ENCODE data around the gene LCLAT1. TPM values are rescaled to one million over a fixed set of nuclear protein-coding genes. Genes with fewer than 3 reads are reported as not detected.

The LCLAT1 gene
- total and polyA plus RNA-seq, 4 donors = 2.3 to 22.3 (median 9.4) TPM

DNA sequence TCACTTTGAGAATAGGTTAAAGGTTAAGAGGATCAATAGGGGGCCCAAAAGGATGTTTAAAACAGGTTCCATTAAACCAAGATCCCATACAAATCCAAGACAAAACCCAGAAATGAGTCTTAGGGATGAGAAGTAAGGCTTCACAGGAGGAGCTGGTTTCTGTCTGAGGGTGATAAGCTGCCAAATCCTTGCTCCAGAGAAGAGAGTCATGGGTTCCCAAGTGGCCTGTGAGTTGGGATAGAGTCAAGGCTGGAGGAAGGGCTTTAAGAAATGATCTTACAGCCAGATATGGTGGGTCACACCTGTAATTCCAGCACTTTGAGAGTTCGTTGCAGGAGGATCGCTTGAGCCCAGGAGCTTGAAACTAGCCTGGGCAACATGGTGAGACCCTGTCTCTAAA, 40.2 kb upstream of the LCLAT1 start:
- DNase-seq (no peak), ATAC-seq (ENCODE audit: low FRiP score) (no peak)
- Histone ChIP-seq H3K4me1 (ENCODE audit: control insufficient read depth in 1 of 2, insufficient read depth in 2 of 2, low read length in 2 of 2) (peaks cover 3 to 13% of the 10 kb centered on the region in 2 donors), H3K4me3 (ENCODE audit: low read length in 2 of 2) (no peak overlapping the region), H3K27me3 (ENCODE audit: control insufficient read depth in 1 of 2, insufficient read depth in 2 of 2, low read length in 1 of 2) (no peaks in the 10 kb centered on the region), H3K36me3 (ENCODE audit: control insufficient read depth in 1 of 2, insufficient read depth in 2 of 2, low read length in 1 of 2) (no peaks in the 10 kb centered on the region), H3K9me3 (ENCODE audit: control insufficient read depth, low read length) (no peaks in the 10 kb centered on the region), H3K27ac (ENCODE audit: low read depth in 1 of 2, low read length in 2 of 2) (no peak overlapping the region)
- 98 to 100% methylated on average over 2 of the region's 2 CpGs for WGBS, 2 donors
- intact Hi-C loops (cut with DNase I) = loop anchor here (5.0 kb wide), 1 partner anchor 35 kb away; no protein-coding TSS in a partner anchor

DNA sequence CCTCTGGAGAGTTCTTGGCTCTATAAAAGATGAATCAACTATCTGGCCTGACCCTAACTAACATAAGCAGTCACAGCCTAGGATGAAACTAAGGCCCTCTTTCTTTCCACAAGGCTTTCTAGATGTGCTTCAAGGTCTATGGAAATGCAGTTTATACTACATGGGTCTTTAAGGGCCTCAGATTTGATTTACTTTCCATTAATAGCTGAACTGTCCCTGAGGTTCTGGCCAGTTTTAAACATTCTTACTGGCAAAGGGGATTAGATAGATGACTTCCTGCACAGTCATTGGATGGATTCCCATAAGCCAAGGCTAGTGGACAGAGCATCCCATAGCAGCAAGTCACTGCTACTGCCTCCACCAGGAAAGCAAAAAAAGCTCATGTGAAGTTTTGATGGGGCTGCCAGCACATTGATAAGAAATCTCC, 38.1 kb upstream of the LCLAT1 start:
- Histone ChIP-seq H3K27ac (ENCODE audit: low read depth in 1 of 2, low read length in 2 of 2) (peak overlapping the region; percentile 47 to 87), H3K9me3 (ENCODE audit: control insufficient read depth, low read length) (no peaks in the 10 kb centered on the region), H3K4me3 (ENCODE audit: low read length in 2 of 2) (no peak overlapping the region), H3K27me3 (ENCODE audit: control insufficient read depth in 1 of 2, insufficient read depth in 2 of 2, low read length in 1 of 2) (no peaks in the 10 kb centered on the region), H3K36me3 (ENCODE audit: control insufficient read depth in 1 of 2, insufficient read depth in 2 of 2, low read length in 1 of 2) (no peaks in the 10 kb centered on the region), H3K4me1 (ENCODE audit: control insufficient read depth in 1 of 2, insufficient read depth in 2 of 2, low read length in 2 of 2) (peaks cover 3 to 13% of the 10 kb centered on the region in 2 donors)
- intact Hi-C loops (cut with DNase I) = loop anchor here (5.0 kb wide), 1 partner anchor 37 kb away; no protein-coding TSS in a partner anchor
- ATAC-seq (ENCODE audit: low FRiP score) = no peak
- DNase-seq = no peak

DNA sequence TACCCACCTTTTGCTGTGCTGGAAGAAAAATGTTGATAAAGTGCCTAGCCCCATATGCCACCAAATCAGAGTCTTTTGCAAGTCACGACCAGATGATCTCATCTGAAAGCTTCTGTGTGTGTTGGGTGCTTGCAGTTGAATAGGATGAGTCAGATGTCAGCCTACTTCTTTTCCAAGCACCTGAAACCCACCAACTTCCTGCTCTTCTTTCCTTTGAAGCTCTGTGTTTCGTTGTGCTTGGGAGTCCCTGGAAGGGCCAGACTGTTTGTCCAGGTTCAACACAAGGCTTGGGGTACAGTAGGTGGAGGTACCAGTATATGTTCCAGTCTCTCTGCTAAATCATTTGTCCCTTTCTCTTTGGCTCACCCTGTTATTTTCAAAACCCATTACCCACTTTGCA, 36.8 kb upstream of the LCLAT1 start:
- intact Hi-C loops (cut with DNase I) = loop anchor here in 1 of 2 donors (5.0 kb wide), 1 partner anchor 93 kb away; no protein-coding TSS in a partner anchor
- Histone ChIP-seq H3K27ac (ENCODE audit: low read depth in 1 of 2, low read length in 2 of 2) (peak overlapping the region; percentile 7 to 55), H3K4me1 (ENCODE audit: control insufficient read depth in 1 of 2, insufficient read depth in 2 of 2, low read length in 2 of 2) (peaks cover 7 to 13% of the 10 kb centered on the region in 2 donors), H3K36me3 (ENCODE audit: control insufficient read depth in 1 of 2, insufficient read depth in 2 of 2, low read length in 1 of 2) (no peaks in the 10 kb centered on the region), H3K27me3 (ENCODE audit: control insufficient read depth in 1 of 2, insufficient read depth in 2 of 2, low read length in 1 of 2) (no peaks in the 10 kb centered on the region), H3K4me3 (ENCODE audit: low read length in 2 of 2) (no peak overlapping the region), H3K9me3 (ENCODE audit: control insufficient read depth, low read length) (no peaks in the 10 kb centered on the region)
- 56 to 61% methylated on average over 2 of the region's 2 CpGs for WGBS, 2 donors
- ATAC-seq (ENCODE audit: low FRiP score) (no peak), DNase-seq (no peak)

DNA sequence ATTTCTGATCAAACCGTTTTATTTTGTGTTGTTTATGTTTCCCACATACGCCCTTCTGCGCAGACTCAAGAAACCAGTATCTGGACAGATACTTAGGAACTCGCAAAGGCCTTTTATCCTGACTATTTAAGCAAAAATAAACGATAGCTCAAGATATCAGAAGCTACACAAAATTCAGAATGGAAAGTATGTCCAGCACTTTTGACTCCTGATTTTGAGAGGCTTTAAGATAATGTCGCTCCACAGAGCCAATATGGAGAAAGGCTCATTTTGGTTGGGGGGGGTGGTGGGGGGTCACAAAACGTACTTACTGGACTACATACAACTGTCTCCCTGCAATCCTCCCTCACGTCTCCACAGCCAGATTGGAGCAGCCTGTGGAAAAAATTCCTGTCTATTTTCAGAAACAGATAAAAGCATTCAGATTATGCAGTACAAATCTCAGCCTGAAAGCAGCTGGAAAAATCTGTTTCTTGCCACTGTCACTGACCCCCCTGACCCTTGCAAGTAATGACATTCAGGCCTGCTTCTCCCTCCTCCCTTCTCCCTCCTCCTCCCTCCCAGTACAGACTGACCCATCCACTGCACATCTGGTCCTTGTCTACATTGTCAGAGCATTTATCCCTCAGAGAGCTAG, 34.9 kb upstream of the LCLAT1 start:
- 9 to 11% methylated on average over 8 of the region's 8 CpGs for WGBS, 2 donors
- DNase-seq (no peak), ATAC-seq (ENCODE audit: low FRiP score) (peak; percentile 44)
- peak overlapping the region in 1 of 2 donors; percentile 73 for H3K27ac ChIP-seq (ENCODE audit: low read depth in 1 of 2, low read length in 2 of 2)
- no peaks in the 10 kb centered on the region for H3K9me3 ChIP-seq (ENCODE audit: control insufficient read depth, low read length)
- H3K27me3 ChIP-seq (ENCODE audit: control insufficient read depth in 1 of 2, insufficient read depth in 2 of 2, low read length in 1 of 2) = no peaks in the 10 kb centered on the region
- peaks cover 7 to 13% of the 10 kb centered on the region in 2 donors for H3K4me1 ChIP-seq (ENCODE audit: control insufficient read depth in 1 of 2, insufficient read depth in 2 of 2, low read length in 2 of 2)
- intact Hi-C loops (cut with DNase I) = loop anchor here in 1 of 2 donors (5.0 kb wide), 1 partner anchor 95 kb away; no protein-coding TSS in a partner anchor
- no peak overlapping the region for H3K4me3 ChIP-seq (ENCODE audit: low read length in 2 of 2)
- no peaks in the 10 kb centered on the region for H3K36me3 ChIP-seq (ENCODE audit: control insufficient read depth in 1 of 2, insufficient read depth in 2 of 2, low read length in 1 of 2)

DNA sequence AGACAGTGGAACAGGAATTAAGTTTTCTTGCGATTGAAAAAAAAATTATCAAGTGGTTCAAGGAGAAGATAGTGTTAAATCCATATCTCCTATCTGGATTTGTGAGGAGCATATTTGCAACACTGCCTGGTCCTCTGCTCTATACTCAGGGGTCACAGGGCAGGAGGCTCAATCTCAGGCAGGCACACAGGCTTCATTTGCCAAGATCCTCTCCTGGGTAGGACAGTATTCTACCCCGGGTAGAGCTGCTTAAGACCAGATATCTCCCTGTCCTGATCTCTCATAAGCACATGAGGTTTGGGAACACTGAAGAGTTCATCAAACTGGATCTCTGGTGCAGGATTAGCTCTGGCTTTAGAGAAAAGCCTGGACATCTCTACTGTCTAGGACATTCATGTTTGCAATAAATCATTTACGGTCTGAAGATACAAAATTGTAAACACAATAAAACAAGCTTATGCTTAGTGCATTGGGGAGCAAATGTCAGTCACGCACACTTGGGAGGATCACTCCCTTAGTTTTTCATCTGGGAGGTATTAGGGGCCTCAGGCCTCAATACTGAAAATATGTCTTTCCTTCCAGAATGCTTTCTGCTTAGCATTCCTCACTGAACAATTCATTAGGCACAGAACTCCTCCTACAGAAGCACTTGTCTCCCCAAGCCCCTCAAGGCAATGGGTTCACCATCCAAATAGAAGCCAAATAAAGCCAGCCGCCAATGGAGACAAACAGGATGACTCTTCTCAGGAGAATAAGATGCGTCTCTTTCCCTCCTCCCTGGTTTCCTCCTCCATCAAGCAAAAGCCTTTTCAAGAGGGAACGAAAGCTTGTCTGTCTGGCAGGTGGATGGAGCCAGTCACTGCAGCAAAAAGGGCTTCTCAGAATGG, 34.1 kb upstream of the LCLAT1 start:
- intact Hi-C loops (cut with DNase I) = loop anchor here in 1 of 2 donors (5.0 kb wide), 1 partner anchor 96 kb away; no protein-coding TSS in a partner anchor
- peaks cover 7 to 13% of the 10 kb centered on the region in 2 donors for H3K4me1 ChIP-seq (ENCODE audit: control insufficient read depth in 1 of 2, insufficient read depth in 2 of 2, low read length in 2 of 2)
- ATAC-seq (ENCODE audit: low FRiP score) (no peak), DNase-seq (no peak)
- H3K4me3 ChIP-seq (ENCODE audit: low read length in 2 of 2) = no peak overlapping the region
- WGBS, 2 donors = 53 to 59% methylated on average over 7 of the region's 7 CpGs
- no peaks in the 10 kb centered on the region for H3K9me3 ChIP-seq (ENCODE audit: control insufficient read depth, low read length)
- H3K27ac ChIP-seq (ENCODE audit: low read depth in 1 of 2, low read length in 2 of 2) = peak overlapping the region; percentile 73 to 84
- no peaks in the 10 kb centered on the region for H3K27me3 ChIP-seq (ENCODE audit: control insufficient read depth in 1 of 2, insufficient read depth in 2 of 2, low read length in 1 of 2)
- no peaks in the 10 kb centered on the region for H3K36me3 ChIP-seq (ENCODE audit: control insufficient read depth in 1 of 2, insufficient read depth in 2 of 2, low read length in 1 of 2)

DNA sequence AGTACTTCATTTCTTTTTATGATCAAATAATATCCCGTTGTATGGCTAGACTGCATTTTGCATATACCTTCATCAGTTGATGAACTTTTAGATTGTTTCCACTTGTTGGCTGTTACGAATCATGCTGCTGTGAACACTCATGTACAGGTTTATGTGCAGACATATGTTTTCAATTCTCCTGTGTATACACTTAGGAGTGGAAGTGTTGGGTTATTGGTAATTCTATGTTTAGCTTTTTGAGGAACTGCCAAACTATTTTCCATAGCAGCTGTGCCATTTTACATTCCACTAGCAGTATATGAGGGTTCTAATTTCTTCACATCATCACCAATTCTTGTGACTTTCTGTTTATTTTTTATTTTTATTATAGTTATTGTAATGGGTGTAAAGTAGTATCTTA, 32.1 kb upstream of the LCLAT1 start:
- no peak for DNase-seq
- no peak for ATAC-seq (ENCODE audit: low FRiP score)
- Histone ChIP-seq H3K4me3 (ENCODE audit: low read length in 2 of 2) (no peak overlapping the region), H3K9me3 (ENCODE audit: control insufficient read depth, low read length) (no peaks in the 10 kb centered on the region), H3K36me3 (ENCODE audit: control insufficient read depth in 1 of 2, insufficient read depth in 2 of 2, low read length in 1 of 2) (no peaks in the 10 kb centered on the region), H3K27me3 (ENCODE audit: control insufficient read depth in 1 of 2, insufficient read depth in 2 of 2, low read length in 1 of 2) (no peaks in the 10 kb centered on the region), H3K27ac (ENCODE audit: low read depth in 1 of 2, low read length in 2 of 2) (no peak overlapping the region), H3K4me1 (ENCODE audit: control insufficient read depth in 1 of 2, insufficient read depth in 2 of 2, low read length in 2 of 2) (peaks cover 2 to 7% of the 10 kb centered on the region in 2 donors)
- intact Hi-C loops (cut with DNase I) = loop anchor here in 1 of 2 donors (5.0 kb wide), 1 partner anchor 98 kb away; no protein-coding TSS in a partner anchor
- WGBS, 2 donors = 96 to 97% methylated on average over 2 of the region's 2 CpGs

DNA sequence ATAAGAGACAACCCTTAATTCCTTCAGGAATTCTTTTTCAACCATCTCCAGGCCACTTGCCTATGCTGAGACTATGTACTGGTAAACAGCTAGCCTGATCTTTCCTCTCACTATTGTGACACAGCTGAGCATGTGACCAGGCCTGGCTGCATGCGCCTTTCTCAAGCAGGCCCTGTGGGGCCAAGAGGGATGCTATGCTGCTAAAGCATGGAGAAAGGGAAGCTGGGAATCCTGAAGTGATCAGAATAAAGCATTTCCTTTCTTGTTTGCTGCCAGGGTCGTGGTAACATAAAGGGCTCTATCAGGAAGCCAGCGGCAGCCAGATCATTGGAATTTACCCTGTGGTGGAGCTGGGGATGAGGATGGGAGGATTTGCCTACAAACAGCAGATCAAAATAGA, 29.8 kb upstream of the LCLAT1 start:
- Histone ChIP-seq H3K4me1 (ENCODE audit: control insufficient read depth in 1 of 2, insufficient read depth in 2 of 2, low read length in 2 of 2) (peaks cover 2 to 4% of the 10 kb centered on the region in 2 donors), H3K27me3 (ENCODE audit: control insufficient read depth in 1 of 2, insufficient read depth in 2 of 2, low read length in 1 of 2) (no peaks in the 10 kb centered on the region), H3K27ac (ENCODE audit: low read depth in 1 of 2, low read length in 2 of 2) (no peak overlapping the region), H3K4me3 (ENCODE audit: low read length in 2 of 2) (no peak overlapping the region), H3K36me3 (ENCODE audit: control insufficient read depth in 1 of 2, insufficient read depth in 2 of 2, low read length in 1 of 2) (no peaks in the 10 kb centered on the region), H3K9me3 (ENCODE audit: control insufficient read depth, low read length) (no peaks in the 10 kb centered on the region)
- whole genome bisulfite sequencing, 2 donors = 51 to 70% methylated on average over 3 of the region's 3 CpGs
- no peak for DNase-seq
- intact Hi-C loops (cut with DNase I) = no loop called here
- ATAC-seq (ENCODE audit: low FRiP score) = peak; percentile 81

DNA sequence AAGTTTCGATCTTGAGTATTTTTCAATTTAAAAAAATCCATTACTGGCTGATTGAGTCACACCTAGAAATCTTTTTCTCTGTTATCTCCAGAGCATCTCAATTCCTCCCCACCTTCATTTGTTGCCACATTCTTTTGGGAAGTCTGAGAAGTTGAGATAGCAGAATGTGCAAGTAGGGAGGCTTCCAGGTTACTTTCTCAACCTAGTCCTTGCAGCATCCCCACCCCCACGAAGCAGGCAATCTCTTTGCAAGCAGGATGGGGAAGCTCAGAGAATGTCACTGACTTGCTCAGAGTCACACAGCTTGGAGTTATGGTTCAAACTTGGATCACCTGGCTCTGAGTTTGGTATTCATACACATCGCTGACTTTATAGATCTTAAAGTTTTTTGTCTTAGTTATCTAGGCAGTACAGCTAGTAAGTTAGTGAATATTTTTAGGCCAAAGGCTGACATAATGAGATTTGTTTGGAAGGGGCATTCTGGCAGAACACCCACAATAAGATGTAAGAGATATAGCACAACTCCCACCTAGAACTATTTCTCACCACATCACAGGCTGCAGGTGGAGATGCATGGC, 25.9 kb upstream of the LCLAT1 start:
- intact Hi-C loops (cut with DNase I) = loop anchor here (5.0 to 10.0 kb wide), 3 partner anchors 59 to 189 kb away; partner anchors contain the start of gene LBH (in 2 of the 2)
- 53 to 55% methylated on average over 3 of the region's 3 CpGs for WGBS, 2 donors
- peaks cover 0 to 2% of the 10 kb centered on the region in 2 donors for H3K4me1 ChIP-seq (ENCODE audit: control insufficient read depth in 1 of 2, insufficient read depth in 2 of 2, low read length in 2 of 2)
- no peaks in the 10 kb centered on the region for H3K27me3 ChIP-seq (ENCODE audit: control insufficient read depth in 1 of 2, insufficient read depth in 2 of 2, low read length in 1 of 2)
- ATAC-seq (ENCODE audit: low FRiP score) (no peak), DNase-seq (no peak)
- H3K4me3 ChIP-seq (ENCODE audit: low read length in 2 of 2) = no peak overlapping the region
- H3K27ac ChIP-seq (ENCODE audit: low read depth in 1 of 2, low read length in 2 of 2) = peak overlapping the region; percentile 37 to 68
- no peaks in the 10 kb centered on the region for H3K9me3 ChIP-seq (ENCODE audit: control insufficient read depth, low read length)
- H3K36me3 ChIP-seq (ENCODE audit: control insufficient read depth in 1 of 2, insufficient read depth in 2 of 2, low read length in 1 of 2) = no peaks in the 10 kb centered on the region

Measured in aorta (tissue), 5 donors.